Measurements from ENCODE around the gene PRMT7.
A peak's percentile ranks its signal among the peaks of the same experiment; 100 is the strongest.

PRMT7 gene

DNA sequence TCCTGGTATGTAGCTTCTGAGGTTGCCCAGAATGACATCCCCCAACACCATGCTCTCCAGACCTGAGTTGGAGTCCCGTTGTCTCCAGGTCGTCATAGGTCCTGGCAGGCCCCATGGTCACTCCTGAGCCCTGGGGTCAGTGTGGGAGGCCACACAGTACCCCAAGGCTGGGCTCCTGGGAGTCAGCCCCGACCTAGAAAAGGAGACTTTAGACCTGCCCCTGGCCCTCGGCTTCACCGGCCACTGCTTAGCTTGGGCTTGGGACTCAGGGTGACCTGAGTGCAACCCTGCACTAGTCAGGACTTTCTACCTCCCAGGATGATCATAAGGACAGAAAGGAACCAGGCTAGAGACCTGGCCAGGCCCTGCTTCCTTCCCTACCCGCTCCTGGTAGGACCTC lies 65.8 kb downstream of the PRMT7 start:
- in situ Hi-C loops (cut with HindIII; ENCODE audit: low sequenced_read_pairs), result no loop called here
- TF ChIP-seq, protein P1, sequence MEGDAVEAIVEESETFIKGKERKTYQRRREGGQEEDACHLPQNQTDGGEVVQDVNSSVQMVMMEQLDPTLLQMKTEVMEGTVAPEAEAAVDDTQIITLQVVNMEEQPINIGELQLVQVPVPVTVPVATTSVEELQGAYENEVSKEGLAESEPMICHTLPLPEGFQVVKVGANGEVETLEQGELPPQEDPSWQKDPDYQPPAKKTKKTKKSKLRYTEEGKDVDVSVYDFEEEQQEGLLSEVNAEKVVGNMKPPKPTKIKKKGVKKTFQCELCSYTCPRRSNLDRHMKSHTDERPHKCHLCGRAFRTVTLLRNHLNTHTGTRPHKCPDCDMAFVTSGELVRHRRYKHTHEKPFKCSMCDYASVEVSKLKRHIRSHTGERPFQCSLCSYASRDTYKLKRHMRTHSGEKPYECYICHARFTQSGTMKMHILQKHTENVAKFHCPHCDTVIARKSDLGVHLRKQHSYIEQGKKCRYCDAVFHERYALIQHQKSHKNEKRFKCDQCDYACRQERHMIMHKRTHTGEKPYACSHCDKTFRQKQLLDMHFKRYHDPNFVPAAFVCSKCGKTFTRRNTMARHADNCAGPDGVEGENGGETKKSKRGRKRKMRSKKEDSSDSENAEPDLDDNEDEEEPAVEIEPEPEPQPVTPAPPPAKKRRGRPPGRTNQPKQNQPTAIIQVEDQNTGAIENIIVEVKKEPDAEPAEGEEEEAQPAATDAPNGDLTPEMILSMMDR (IDR thresholded peaks at IDR 0.05; ENCODE audit: low read depth, low read length), result no peak
- no peak overlapping the region for H3K4me3 ChIP-seq (ENCODE audit: low read depth, low read length)
- no peak for DNase-seq (ENCODE audit: low read depth, low spot score)

DNA sequence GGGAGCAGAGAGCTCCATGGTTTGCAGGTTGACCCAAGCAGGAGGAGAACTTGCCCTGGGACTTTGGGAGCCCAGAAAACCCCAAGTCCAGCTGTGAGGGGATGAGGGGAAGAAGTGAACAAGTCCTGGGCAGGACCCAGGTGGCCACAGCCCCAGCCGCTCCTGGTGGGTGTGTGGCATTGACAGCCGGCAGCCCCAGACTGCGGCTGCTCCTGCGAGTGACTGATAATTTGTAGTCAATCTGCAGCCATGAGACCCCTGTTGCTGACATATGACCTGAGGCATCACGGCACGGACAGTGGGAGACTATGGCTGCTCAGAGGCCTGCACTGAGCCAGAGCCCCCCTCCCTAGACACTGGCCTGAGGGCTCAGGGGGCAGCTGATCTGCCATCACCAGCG lies 66.4 kb downstream of the PRMT7 start:
- in situ Hi-C loops (cut with HindIII; ENCODE audit: low sequenced_read_pairs), result no loop called here
- TF ChIP-seq, protein P1 (IDR thresholded peaks at IDR 0.05; ENCODE audit: low read depth, low read length), result no peak
- DNase-seq (ENCODE audit: low read depth, low spot score), result no peak
- H3K4me3 ChIP-seq (ENCODE audit: low read depth, low read length), result no peak overlapping the region

DNA sequence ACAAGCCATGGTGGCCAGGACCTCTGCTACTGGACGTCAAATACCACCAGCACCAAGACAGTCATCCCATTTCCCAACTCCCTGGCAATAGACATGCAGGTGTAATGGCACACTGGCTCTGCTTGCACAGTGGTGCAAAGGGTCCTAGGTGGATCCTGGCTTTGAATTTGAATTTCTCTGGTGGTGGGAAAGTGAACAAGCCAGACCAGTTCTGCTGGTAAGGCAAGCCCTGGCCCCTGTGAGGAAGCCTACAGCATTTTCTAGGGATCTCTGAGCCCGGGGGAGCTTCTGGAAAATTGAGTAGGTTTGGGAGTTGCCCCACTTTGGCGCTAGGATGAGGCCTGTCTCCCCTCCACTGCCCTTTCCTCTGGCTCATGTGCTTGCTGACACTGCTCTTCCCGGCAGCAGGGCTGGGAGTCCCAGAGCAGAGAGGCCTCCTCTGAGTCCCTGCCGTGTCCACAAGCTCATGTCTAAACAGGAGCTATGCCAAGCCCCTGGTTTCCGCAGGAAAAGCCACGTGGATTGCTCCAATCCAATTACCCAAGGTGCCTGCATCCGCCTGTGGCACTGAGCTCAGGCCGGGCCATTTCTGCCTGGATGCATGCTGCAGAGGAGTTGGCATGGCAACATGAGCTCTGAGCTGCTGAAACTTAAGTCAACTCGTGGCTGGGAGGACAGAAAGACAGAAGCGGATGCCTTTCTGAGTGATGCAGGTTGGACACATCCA lies 67.0 kb downstream of the PRMT7 start:
- in situ Hi-C loops (cut with HindIII; ENCODE audit: low sequenced_read_pairs), result no loop called here
- peak; percentile 17 for DNase-seq (ENCODE audit: low read depth, low spot score)
- TF ChIP-seq, protein P1 (IDR thresholded peaks at IDR 0.05; ENCODE audit: low read depth, low read length), result no peak

DNA sequence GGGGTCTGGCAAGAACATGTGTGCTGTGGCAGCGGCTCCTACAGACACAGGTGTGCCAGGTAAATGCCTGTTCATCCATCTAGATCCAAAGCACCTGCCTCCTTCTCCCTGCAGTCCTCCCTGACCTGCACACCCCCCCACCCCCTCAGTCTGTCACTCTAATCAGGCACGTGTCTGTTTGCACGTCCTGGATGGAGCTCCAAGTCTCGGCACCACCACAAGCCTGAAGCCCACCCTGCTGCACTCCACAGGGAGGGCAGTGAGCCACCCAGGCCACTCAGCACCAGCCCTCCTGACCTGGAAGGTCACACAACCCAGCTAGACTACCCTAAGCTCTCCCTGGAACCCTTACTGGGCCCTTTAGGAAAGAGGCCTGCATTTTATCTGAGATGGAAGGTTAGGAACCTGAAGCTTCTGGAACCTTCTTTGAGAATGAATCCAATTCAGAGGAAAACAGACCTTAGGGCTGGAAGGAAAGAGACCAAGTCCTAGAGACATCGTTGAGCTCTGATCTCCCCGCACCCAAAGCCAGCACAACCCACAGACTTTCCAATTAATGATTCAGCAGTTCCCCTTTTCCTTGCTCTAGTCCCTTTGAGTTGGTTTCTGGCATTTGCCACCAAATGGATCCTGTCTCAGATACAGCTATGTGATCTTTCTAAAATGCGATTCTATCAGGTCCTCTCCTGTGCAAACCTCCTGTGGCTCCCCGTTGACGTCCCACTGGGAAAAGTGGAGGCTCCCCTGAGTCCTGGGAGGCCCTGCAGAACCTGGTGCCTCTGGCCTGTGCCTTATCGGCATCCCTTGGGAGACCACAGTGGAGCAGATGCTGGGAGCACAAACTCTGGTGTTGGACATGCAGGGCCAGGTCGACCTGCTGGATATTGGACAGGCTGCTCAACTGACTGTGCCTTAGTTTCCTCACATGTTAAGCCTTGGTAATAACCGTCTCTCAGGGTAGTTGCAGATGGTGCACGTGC lies 67.9 kb downstream of the PRMT7 start:
- in situ Hi-C loops (cut with HindIII; ENCODE audit: low sequenced_read_pairs), result no loop called here

More for the DNA sequence above, 67.0 kb downstream of the PRMT7 start:
- H3K4me3 ChIP-seq (ENCODE audit: low read depth, low read length), result no peak overlapping the region

DNA sequence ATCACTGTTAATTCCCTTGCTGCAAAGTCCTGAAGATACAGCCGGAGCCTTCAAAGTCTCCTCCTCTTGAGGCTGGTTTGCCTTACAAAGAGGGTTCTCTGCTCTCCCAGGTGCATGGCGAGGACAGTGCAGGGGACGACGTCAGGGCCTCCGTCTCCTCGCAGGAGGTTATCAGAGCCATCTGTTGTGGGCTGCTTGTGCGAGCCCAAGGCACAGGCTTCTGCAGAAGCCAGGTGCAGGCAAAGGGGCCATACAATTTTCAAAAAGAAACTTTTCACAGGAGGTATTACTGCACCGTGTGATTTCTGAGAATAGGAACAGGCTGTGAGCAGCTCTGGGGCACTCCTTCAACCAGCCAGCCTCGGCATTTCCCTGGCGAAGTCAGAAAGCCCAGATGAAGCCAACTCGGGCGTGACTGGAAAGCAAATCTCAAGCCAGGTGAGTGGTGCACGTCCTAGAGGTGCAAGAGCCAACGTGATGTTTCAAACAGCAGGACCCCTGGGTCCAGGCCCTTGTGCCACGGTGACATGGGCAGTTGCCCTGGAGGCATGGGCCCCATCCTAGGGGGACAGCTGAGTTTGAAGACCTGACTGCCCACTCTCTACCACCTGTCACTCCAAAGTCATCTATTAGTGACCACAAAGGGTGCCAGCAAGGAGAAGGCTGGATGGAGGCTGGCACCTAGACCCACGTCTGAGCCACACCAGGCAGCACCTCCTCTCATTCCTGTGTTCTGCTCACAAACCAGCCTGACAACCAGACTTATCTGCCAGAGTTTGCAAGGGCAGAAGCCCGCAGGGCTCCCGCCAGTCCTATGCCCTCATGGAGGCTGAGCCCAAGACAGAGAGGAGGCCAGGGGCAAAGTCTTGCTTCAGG lies 68.9 kb downstream of the PRMT7 start:
- no peak for DNase-seq (ENCODE audit: low read depth, low spot score)
- in situ Hi-C loops (cut with HindIII; ENCODE audit: low sequenced_read_pairs), result no loop called here
- TF ChIP-seq, protein P1 (IDR thresholded peaks at IDR 0.05; ENCODE audit: low read depth, low read length), result no peak
- no peak overlapping the region for H3K4me3 ChIP-seq (ENCODE audit: low read depth, low read length)

More for the DNA sequence above, 67.9 kb downstream of the PRMT7 start:
- TF ChIP-seq, protein P1 (IDR thresholded peaks at IDR 0.05; ENCODE audit: low read depth, low read length), result no peak
- DNase-seq (ENCODE audit: low read depth, low spot score), result no peak
- no peak overlapping the region for H3K4me3 ChIP-seq (ENCODE audit: low read depth, low read length)

DNA sequence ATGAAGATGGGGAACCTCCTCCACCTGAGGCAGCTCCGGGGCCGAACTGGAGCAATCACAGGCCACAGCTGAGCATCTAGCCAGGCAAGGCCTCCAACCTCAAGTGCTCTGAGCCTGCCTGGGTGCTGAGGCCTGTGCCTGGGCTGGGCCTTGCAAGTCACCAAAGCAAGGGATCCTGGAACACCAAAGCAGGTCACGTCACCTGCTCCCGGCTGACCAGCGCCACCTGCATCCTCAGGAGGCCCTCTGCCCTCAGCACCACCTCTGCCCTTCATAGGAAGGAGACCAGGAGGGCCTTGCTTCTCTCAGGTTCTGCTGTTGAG lies 69.5 kb downstream of the PRMT7 start:
- TF ChIP-seq, protein P1 (IDR thresholded peaks at IDR 0.05; ENCODE audit: low read depth, low read length), result no peak
- in situ Hi-C loops (cut with HindIII; ENCODE audit: low sequenced_read_pairs), result no loop called here
- DNase-seq (ENCODE audit: low read depth, low spot score), result no peak
- H3K4me3 ChIP-seq (ENCODE audit: low read depth, low read length), result no peak overlapping the region
